Activated CD4-positive, alpha-beta T cell treated with anti-CD3 and anti-CD28 coated beads for 24 hours (primary cell): ENCODE results near the gene LRRC4B.
A peak's percentile ranks its signal among the peaks of the same experiment; 100 is the strongest.
"Not testable (repeated sequence)": the region's sequence is repeated elsewhere in the genome, so short reads cannot be mapped to it uniquely, and the experiment has no call there.

Experiments used
- DNase-seq, 2 donors: peaks; one replicate each; pipeline ENCODE4 v3.0.0-alpha.2; 2020; ENCODE audit warnings: low read depth in 2 of 2

The LRRC4B gene

DNA sequence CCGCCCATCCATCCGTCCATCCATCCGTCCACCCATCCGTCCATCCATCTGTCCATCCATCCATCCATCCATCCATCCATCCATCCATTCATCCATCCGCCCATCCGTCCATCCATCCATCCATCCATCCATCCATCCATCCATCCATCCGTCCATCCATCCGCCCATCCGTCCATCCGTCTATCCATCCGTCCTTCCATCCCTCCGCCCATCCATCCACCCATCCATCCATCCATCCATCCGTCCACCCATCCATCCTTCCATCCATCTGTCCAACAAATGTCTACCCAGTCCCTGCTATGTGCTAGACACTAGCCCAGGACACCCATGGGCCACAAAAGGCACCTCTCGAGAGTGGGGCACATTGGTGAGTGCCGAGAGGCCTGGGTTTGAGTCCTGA lies 15.7 kb downstream of the LRRC4B start:
- DNase-seq: no peak

DNA sequence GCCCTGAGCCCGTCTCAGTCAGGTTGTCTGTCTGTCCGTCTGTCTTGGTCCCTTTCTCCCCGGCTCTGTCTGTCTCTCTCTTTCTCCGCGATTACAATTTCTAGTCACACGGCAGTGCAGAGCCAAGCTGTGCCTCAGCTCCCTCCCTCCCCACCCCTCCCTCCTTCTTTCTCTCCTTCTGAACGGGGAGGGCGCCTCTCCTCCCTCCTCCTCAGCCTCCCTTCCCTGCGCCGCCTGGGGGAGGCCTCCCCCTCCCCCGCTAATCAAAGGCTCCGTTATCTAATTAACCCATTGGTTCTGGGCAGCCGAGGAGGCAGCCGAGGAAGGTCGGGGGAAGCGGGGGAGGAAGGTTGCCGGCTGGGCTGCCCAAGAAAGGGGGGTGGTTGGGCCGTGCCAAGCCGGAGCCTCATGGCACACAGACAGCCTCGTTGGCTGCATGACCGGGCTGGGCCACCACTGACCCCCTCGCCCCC lies 16.5 kb downstream of the LRRC4B start:
- no peak for DNase-seq

DNA sequence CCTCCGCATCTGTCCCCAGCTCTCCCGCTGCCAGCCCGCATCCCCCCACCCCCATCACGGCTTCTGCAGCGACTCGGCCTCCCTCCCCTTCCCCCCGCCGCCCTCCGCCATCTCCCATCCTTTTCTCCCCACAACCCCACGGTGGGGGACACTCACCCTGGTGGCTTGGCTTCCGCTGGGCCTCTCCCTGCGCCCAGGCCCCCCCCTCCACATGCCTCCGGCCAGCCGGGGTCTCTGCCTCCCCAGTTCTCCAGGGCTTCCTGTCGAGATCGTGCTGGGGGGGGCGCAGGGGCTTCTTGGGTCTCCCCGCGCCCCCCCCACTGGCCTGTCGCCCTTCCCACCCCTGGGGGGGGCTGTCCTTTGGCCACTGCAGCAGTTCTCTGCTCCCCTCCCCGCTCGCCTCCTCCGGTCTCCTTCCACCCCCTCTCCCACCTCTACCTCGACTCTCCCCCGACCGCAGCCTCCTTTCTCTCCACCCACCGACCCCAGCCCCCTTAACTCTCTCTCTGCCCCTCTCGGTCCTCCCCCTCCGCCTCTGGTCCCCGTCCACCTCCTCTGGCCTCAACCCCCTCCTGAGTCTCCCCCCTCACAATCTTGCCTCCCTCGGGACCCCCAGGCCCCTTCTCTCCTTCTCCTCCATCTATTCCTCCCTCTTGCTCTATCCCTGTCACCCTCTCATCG lies 17.1 kb downstream of the LRRC4B start:
- no peak for DNase-seq

DNA sequence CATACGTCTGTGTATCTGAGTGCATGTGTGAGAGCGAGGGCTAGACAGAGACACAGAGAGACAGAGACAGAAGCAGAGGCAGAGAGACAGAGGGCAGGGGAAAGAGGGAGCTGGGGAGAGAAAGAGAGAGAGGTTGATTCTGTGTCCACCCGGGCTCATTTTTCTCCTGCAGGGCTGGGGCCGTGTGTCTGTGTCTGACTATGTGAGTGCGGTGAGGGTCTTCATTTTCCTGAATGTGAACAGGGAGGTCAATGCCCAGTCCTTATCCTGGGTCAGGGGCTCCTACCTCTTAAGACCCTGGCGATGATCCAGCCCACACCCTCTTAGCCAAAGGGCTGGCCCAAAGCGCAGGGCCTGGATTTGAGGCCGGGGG lies 17.7 kb downstream of the LRRC4B start:
- no peak for DNase-seq

DNA sequence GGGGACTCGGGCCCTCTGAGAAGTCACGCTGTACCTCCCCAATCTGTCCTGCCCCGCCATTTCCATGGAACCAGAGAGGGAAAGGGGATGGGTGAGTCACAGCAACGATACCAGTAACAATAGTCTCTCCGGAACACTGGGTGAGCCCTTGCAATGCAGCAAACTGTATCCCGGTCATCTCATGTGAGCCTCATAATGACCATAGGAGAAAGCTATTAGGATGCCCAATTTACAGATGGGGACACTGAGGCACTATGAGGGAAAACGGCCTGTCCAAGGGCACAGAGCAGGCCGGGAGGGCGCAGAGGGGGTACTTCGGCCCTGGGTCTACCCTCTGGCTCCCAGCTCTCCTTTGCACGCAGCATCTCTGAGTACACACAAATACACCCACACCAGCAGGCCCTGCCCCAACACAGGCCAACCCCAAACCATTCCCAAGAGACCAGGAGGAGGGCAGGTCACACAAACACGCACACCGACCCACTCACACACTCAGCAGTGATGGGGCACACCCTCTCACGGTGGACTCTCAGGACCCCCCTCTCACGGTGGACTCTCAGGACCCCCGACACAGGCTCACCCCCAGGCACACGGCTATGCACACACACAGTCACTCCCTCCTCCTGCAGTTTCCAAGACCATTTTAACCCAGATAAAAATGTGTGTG lies 18.2 kb downstream of the LRRC4B start:
- no peak for DNase-seq

DNA sequence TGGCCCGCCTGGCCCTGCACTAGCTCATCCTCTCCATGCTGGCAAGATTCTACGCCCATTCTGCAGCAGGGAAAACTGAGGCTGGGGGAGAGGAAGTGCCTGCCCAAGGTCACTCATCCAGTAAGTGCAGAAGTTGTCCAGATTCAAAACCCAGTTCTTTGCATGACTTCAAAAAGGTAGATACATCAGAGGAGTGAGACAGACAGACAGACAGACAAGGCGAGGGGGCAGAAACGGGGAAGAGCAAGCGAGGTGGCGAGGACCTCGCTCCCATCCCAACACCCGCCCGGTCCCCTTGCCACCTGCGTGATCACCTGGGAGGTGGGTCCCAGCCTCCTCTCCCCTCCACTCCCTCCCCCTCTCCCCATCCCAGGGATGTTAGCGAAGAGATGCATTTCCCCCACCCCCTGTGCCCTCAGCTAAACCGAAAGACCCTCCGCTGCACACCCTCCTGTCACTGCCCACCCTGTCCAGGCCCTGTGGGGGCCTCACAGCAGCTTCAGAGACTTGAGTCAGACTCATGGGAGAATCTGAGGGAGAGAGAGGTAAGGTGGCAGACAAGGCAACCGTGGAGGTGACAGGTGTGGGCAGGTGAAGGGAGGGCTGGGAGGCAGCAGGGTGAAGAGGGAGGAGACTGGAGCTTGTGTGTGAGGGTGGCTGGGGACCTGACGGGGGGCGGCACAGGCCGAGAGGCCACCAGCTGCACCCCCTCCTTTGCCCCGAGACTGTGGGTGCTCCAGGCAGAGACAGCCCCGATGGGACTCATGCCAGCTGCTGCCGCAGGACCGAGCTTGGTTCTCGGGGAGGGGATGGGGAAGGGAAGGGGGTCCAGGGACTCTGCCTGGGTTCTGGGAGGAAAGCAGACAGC lies 18.9 kb downstream of the LRRC4B start:
- no peak for DNase-seq

DNA sequence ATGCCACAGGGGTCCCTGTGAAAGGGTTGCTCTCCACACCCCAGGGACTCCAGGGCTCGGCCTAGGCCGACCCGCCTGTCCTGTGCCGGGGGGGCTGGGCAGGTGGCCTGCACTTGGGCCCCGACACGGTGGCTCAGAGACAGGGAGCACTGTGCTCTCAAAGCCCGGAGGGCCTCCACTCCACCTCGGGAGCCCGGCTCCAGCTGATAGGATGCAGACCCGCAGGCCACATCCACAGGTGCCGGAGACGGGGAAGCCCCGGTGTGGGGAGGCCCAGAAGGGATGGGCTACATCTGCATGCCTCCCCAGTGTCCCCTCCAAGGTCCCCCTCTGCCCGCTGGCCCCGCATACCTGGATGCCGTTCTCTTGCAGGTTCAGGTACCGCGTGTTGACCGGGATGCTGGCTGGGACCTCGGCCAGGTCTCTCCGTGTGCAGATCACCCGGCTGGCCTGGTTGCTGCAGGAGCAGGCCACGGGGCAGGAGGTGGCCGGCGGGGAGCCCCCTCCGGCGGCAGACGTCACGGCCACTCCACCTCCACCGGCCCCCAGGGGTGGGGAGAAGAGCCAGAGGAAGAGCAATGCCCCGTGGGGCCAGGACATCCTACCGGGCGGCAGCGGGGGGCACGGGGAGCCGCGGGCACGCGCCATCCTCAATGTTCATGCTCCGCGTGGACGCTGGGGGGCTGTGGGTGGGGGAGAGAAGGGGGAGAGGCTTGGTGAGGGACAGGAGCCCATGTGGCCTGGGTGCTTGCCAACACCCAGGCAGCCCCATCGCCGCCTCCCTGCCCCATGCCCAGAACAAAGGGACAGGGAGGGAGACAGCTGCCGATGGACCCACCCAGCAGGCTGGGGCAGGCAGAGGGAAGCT lies 19.8 kb downstream of the LRRC4B start:
- DNase-seq: no peak

DNA sequence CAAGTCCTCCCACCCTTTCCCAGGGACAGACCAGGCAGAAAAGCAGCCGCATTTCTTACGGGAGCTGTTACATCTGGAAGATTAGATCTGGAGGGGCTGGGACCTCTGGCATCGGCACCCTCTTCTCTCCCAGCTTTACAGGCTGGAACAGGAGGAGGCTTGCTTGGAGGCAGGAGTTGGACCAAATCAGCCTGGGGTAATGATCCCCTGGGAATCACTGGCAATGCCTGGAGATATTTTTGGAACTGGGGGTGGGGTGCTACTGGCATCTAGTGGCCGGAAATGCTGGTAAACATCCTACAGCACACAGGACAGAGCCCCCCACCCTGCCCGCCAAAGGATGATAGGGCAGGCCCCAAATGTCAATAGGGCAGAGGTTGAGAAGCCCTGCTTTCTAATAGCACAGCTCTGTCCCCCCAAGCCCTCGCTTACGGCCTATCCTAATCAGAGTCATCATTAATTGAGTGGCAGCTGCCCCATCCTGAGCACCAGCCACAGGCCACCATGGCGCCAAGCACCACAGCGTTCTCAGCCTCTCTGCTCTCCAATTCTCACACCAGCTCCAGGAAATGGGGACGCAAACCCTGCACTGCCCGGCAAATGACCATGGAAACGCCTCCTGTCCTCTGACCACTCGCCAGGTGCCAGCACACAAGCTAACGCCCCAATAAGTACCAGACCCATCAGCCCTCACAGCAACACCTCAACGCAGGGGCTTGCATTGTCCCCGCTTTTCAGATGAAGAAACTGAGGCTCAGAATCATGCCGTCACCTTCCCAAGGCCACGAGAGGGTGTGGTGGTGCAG lies 20.6 kb downstream of the LRRC4B start:
- DNase-seq: no peak

DNA sequence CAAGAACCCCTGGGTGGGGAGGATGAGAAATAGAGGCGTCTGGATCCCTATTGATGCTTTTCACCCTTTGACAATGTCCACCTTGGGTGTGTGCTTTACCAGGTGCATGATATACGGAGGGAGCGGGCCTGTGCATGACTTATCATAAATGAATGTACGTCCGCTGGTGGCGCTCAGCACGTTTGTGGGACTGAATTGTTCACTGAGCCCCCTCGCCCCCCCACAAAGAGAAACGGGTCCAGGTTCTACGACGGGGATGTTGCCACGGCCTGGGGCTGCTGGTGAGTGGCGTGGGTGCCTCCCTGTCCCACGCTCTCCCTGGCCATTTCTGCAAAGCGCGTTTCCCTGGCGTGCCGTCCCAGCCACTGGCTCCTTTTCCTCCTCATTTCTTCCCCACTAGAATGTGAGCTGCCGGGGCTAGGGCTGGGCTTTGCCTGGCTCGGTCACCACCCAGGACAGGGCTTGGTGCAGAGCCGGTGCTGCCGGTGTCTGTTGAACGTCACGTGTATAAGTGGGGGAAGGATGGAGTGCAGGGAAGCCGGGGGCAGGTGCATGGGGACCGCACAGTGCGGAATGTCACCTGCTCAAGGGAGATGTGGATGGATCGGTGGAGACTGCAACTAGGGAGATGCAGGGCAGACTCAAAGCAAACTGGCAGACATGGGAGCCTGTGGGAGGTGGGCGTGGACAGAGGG lies 21.6 kb downstream of the LRRC4B start:
- no peak for DNase-seq

DNA sequence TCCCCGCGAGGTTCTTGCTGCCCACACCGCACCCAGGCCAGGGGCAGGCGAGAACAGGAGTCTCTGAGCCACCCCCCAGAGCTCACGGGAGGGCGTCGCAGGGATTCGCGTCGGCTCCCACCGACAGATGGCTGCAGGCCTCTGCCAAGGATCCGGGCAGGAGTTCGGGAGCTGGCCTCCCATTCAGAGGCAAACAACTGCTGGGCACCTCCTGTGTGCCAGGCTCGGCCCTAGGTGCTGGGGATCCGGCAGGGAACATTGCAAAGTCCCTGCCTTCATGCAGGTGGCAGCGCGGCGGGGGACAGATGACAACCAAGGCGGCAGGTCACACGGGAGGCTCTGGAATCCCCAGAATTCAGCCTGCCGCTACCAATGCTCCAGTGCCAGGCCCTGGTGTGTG lies 25.3 kb downstream of the LRRC4B start:
- no peak for DNase-seq

DNA sequence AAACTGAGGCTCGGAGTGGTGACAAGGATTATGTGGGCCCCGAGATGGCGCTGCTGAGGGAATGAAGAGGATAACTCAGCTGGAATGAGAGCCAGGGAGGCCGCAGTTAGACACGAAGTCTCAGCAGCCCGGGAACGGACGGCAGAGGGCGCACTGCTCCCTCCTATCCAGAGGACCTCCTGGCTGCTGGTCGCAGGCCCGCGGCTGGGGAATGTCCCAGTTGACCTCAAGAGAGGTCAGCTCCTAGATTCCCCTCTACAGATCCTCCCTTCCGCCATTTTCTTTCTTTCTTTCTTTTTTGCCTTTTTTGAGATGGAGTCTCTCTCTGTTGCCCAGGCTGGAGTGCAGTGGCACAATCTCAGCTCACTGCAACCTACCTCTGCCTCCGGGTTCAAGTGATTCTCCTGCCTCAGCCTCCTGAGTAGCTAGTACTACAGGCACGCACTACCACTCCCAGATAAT lies 30.4 kb downstream of the LRRC4B start:
- peak; percentile 47 to 65 for DNase-seq

DNA sequence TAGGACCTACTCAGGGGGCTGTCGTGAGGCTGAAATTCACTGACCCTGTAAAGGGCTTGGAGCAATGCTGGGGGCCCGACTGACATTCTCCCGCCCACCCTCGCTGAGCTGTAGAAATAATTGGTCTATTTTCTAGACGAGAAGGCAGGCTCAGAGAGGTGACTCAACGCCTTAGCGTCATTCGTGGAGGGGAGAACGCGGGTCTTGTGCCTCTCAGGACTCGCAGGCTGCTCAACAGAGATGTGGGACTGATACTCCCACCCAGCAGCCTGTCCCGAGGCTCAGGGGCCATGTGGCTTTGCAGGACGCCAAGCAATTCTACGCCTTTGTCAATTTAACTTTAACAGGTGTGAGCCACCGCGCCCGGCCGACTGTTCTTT lies 30.9 kb downstream of the LRRC4B start:
- no peak for DNase-seq

DNA sequence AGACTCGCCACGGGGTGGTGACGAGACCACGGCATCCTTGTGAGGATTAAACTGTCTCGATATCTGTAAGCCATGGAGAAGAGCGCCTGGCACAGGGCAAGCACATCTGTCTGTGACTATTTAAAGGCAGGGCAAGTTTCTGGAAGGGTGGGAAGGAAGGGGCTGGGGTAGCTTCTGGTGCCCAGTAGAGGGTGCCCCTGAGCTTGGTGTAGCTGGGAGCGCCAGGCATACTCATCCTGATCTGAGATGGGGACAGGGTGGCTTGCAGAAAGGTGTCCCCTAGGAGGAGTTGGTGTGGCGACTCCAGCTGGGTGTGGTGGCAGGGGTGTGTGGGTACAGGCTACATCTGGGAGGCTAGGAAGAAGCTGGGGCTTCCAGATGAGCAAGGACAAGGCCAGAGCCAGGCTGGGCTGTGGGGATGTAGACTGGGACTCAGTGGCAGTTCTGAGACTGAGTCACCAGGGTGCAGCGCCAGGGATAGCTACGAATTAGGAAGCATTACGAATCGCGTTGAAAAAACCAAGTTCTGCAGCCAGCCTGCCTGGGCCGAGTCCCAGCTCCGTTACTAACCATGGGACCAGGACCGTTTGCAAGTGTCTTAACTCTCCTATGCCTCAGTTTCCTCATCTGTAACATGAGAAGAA lies 31.5 kb downstream of the LRRC4B start:
- DNase-seq: no peak

DNA sequence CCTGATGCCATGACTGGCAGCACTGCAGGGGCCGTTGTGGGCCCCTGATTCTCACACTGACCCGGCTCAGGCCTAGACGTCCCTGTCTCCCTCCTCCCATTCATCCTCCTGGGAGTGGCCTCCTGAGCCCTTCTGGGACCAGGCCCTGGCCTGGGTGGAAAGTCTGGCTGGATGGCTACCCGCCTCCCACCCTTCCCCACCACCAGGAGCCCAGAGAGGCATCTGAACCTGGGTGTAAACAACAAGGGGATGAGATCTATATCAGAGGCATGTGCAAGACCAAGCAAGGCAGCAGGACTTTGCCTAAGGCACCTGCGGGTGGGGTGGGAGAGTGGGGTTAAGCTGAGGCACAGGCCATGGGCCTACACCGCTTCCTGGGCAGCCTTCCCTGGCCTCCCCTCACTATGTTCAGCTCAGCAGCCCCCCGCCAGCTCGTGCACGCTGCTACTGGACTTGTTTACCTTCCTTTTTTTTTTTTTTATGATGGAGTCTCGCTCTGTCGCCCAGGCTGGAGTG lies 32.5 kb downstream of the LRRC4B start:
- DNase-seq: no peak

DNA sequence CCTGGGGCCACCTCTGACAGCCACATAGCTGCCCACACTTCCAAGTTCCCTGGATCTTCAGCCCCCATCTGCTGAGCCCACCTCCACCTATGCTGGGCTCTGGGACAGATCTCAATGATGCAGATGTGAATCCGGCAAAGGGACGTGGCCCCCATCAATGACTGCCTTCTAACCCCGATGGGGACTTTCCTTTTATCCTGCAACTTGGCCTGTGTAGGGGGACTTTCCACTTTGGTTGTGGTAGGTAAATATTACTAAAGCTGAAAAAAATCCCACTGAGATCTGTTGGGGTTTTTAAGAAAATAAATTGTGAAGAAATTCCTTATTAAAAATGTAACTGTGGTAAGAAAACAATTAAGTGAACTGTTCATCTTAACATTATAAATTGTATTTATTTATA lies 33.8 kb downstream of the LRRC4B start:
- no peak for DNase-seq

DNA sequence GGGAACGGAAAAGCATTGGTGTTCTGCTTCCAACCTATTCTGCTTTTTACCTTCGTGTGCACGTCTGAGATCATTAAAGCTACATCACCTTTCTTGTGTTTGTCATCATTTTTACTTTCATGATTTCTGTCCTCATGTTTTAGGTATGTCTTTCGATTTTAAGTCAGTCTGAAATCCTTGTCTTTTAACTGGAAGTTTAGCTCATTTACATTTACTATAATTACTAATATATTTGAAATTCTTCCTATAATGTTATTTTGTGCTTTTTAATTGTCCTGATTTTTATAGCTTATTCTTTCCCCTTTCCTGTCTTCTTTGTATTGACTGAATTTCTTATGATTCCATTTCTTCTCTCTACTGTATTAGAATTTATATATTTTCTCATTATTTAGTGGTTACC lies 35.3 kb downstream of the LRRC4B start:
- DNase-seq: no peak

DNA sequence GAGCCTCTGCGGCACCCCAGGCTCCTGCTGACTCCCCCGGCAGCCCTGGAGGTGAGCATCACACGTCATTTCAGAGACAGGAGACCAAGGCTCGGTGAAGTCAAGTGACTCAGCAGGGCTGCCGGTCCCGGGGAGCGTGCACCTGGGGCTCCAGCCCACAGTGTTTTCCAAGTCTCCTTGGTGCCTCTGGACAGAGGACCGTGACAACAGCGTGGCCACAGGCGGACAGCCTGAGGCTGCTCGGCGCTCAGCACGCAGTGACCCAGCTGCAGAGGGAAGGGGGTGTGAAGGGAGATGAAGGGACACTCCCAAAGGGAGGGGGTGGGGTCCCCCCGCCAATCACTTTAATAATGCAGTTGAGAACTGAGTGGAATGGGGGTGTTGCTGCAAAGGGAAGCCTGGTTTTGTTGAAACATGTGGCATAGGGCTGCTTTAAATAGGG lies 37.0 kb downstream of the LRRC4B start:
- no peak for DNase-seq

DNA sequence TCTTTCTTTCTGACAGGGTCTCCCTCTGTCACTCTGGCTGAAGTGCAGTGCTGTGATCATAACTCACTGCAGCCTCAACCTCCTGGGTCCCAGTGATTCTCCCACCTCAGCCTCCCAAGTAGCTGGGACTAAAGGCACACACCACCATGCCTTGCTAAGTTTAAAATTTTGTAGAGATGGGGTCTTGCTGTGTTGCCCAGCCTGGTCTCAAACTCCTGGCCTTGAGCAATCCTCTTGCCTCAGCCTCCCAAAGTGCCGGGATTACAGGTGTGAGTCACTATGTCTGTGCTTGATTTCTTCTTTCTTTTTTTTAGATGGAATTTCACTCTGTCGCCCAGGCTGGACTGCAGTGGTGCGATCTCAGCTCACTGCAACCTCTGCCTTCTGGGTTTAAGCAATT lies 40.2 kb downstream of the LRRC4B start:
- DNase-seq: not testable (repeated sequence)

DNA sequence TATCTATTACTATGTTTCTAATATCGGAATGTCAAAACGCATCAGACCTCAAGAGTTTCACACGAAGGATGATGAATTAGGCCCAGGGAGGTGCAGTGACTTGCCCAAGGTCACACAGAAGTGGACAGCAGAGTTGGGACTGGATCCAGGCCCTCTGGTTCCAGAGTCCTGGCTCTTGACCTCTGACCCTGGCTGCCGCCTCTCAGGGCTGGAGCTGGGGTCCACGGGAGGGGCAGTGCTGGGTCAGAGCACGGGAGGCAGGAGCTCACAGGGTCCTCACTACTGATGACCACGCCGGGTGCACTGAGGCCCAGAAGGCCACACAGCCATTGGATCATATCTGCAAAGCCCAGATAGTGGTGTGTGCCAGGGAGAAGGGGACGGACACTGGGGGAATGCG lies 45.4 kb downstream of the LRRC4B start:
- DNase-seq: no peak
